HCT116 (cell line): ENCODE results near the gene CCDC134. TPM values are rescaled to one million over a fixed set of nuclear protein-coding genes. Genes with fewer than 3 reads are reported as not detected.

Experiments used
- ATAC-seq: fragments of 200-7000 bp; cut with Tn5 transposase; 2 replicates; pipeline ENCODE4 v1.9.1; 2020; ENCODE audit warnings: mild to moderate bottlenecking, moderate library complexity
- BruUV-seq: library from RNA; stranded (reverse); fragments of 400-500 nt; replicated peaks from 2 replicates; lab custom pipeline; 2021; lab: Mats Ljungman, UMichigan
- CTCF ChIA-PET: fragments of 300-600 bp; sonication (Branson Sonifier 250); formaldehyde crosslinking; loops from one replicate; lab custom pipeline; 2021; ENCODE audit warnings: antibody characterized with exemption; lab: Charles Lee
- POLR2A ChIA-PET: fragments of 300-600, 350-600 bp; sonication (Branson Sonifier 250); formaldehyde crosslinking; loops from one replicate; lab custom pipeline; 2021; ENCODE audit warnings: antibody characterized with exemption; lab: Charles Lee
- RAD21 ChIA-PET, 2 experiments: fragments of 300-600 bp; sonication (Branson Sonifier 250); formaldehyde crosslinking; loops; one replicate each; lab custom pipeline; 2023; ENCODE audit warnings: low total read pairs in 2 of 2; ENCODE audit not compliant: uncharacterized antibody in 2 of 2, unreplicated experiment in 2 of 2, low non-redundant PET in 1 of 2; lab: Charles Lee
- DNase-seq: peaks from one replicate; pipeline ENCODE4 v3.0.0-alpha.2; 2010; ENCODE audit warnings: low read depth, low spot score
- H2AFZ ChIP-seq: fragments of 200-600 bp; shearing (Covaris generic), sonication (generic); 2 replicates; pipeline ENCODE4 v1.6.1; 2017; ENCODE audit warnings: low read depth, mixed run types, mixed read lengths, antibody characterized with exemption, low read length; ENCODE audit not compliant: poor library complexity, severe bottlenecking
- H3K27ac ChIP-seq: 2 replicates; pipeline ENCODE4 v1.5.1; 2012; ENCODE audit warnings: low read depth, low read length
- H3K27me3 ChIP-seq: fragments of 200-600 bp; sonication (generic); 2 replicates; pipeline ENCODE4 v1.6.1; 2016; ENCODE audit warnings: mixed run types, low read length, mixed read lengths; ENCODE audit not compliant: insufficient read depth
- H3K36me3 ChIP-seq, 2 experiments: fragments of 200-500 bp in 1 of 2; fragments of 200-600 bp in 1 of 2; sonication (Bioruptor generic) in 1 of 2; sonication (generic) in 1 of 2; 2 replicates each; pipeline versions ENCODE4 v1.5.1 to v1.6.1; 2014 to 2016; ENCODE audit warnings: low read length in 2 of 2, inconsistent platforms in 1 of 2, mixed read lengths in 1 of 2, mixed run types in 1 of 2; ENCODE audit not compliant: insufficient read depth in 2 of 2, control insufficient read depth in 1 of 2
- H3K4me1 ChIP-seq, 2 experiments: fragments of 200-600 bp in 1 of 2; sonication (generic) in 1 of 2; 2 replicates each; pipeline versions ENCODE4 v1.5.1 to v1.6.1; 2012 to 2017; ENCODE audit warnings: low read length in 2 of 2, inconsistent platforms in 1 of 2, mild to moderate bottlenecking in 1 of 2, mixed read lengths in 1 of 2, mixed run types in 1 of 2, moderate library complexity in 1 of 2; ENCODE audit not compliant: insufficient read depth in 2 of 2, control insufficient read depth in 1 of 2
- H3K4me2 ChIP-seq: fragments of 200-600 bp; sonication (generic); 2 replicates; pipeline ENCODE4 v1.6.1; 2017; ENCODE audit warnings: mixed run types, low read length, mixed read lengths
- H3K4me3 ChIP-seq, 2 experiments: fragments of 200-600 bp in 1 of 2; sonication (generic) in 1 of 2; replicated peaks in 1 of 2; 2 replicates each; pipeline ENCODE4 v1.5.1; 2011 to 2016; ENCODE audit warnings: low read length in 2 of 2, control low read depth in 1 of 2, low read depth in 1 of 2, mild to moderate bottlenecking in 1 of 2, mixed read lengths in 1 of 2, mixed run types in 1 of 2
- H3K79me2 ChIP-seq: fragments of 200-600 bp; sonication (generic); 2 replicates; pipeline ENCODE4 v1.6.1; 2017; ENCODE audit warnings: mild to moderate bottlenecking, mixed run types, low read length, moderate library complexity, mixed read lengths; ENCODE audit not compliant: insufficient read depth
- H3K9ac ChIP-seq: fragments of 200-600 bp; sonication (generic); 2 replicates; pipeline ENCODE4 v1.6.1; 2016; ENCODE audit warnings: low read length, mixed read lengths
- H3K9me2 ChIP-seq: fragments of 200-600 bp; sonication (generic), shearing (Covaris generic); 2 replicates; pipeline ENCODE4 v1.6.1; 2017; ENCODE audit warnings: mixed run types, mild to moderate bottlenecking, moderate library complexity; ENCODE audit not compliant: insufficient read depth
- H3K9me3 ChIP-seq, 2 experiments: fragments of 200-500 bp in 1 of 2; fragments of 200-600 bp in 1 of 2; sonication (Bioruptor generic) in 1 of 2; sonication (generic) in 1 of 2; 2 replicates each; pipeline ENCODE4 v1.6.1; 2014 to 2017; ENCODE audit warnings: low read length in 2 of 2, mixed read lengths in 2 of 2, inconsistent platforms in 1 of 2, low read depth in 1 of 2, mild to moderate bottlenecking in 1 of 2, mixed run types in 1 of 2, moderate library complexity in 1 of 2; ENCODE audit not compliant: control insufficient read depth in 1 of 2, insufficient read depth in 1 of 2
- H4K20me1 ChIP-seq: fragments of 200-600 bp; sonication (generic), shearing (Covaris generic); 2 replicates; pipeline ENCODE4 v1.6.1; 2017; ENCODE audit warnings: mixed run types, mild to moderate bottlenecking, moderate library complexity; ENCODE audit not compliant: insufficient read depth
- ATF3 ChIP-seq: IDR thresholded peaks from 2 replicates; pipeline ENCODE4 v1.6.1; 2012
- CBX3 ChIP-seq: IDR thresholded peaks from 2 replicates; pipeline ENCODE4 v1.6.1; 2012; ENCODE audit warnings: low read depth
- EGR1 ChIP-seq: IDR thresholded peaks from 2 replicates; pipeline ENCODE4 v1.6.1; 2012; ENCODE audit warnings: low read depth
- EZH2phosphoT487 ChIP-seq: fragments of 200-600 bp; IDR thresholded peaks from 2 replicates; pipeline ENCODE4 v1.6.1; 2018; ENCODE audit warnings: antibody characterized with exemption, borderline replicate concordance
- JUND ChIP-seq: IDR thresholded peaks from 2 replicates; pipeline ENCODE4 v1.6.1; 2012
- POLR2AphosphoS5 ChIP-seq: IDR thresholded peaks from 2 replicates; pipeline ENCODE4 v1.6.1; 2011; ENCODE audit warnings: mild to moderate bottlenecking, low read depth, low read length, moderate library complexity
- SIN3A ChIP-seq: IDR thresholded peaks from 2 replicates; pipeline ENCODE4 v1.6.1; 2012; ENCODE audit warnings: low read depth
- TCF7L2 ChIP-seq: IDR thresholded peaks from 2 replicates; pipeline ENCODE4 v1.7.0; 2011; ENCODE audit warnings: borderline replicate concordance, inconsistent platforms; ENCODE audit not compliant: insufficient read depth, insufficient read length; ENCODE audit errors: extremely low read depth
- YY1 ChIP-seq: IDR thresholded peaks from 2 replicates; pipeline ENCODE4 v1.6.1; 2011; ENCODE audit warnings: low read length, low read depth, moderate library complexity, mild to moderate bottlenecking; ENCODE audit not compliant: insufficient replicate concordance; ENCODE audit errors: extremely low read depth
- intact Hi-C: fragments of 100-400 bp; cut with micrococcal nuclease; formaldehyde crosslinking; loops from 2 replicates; pipeline ENCODE4 v1.10.0; 2022
- total RNA-seq: library from RNA; stranded (reverse); gene quantifications from one replicate; pipeline ENCODE4 v1.2.1, GENCODE V29; 2021; ENCODE audit not compliant: unreplicated experiment
- TF ChIP-seq, protein P1 (sequence below), 3 experiments: fragments of 200-600 bp in 1 of 3; sonication (generic) in 1 of 3; IDR thresholded peaks in 2 of 3; conservative IDR thresholded peaks in 1 of 3; 2 replicates each; pipeline ENCODE4 v1.5.1; 2012 to 2017; ENCODE audit warnings: low read depth in 2 of 3, low read length in 2 of 3, antibody characterized with exemption in 1 of 3, borderline replicate concordance in 1 of 3, control low read depth in 1 of 3, mild to moderate bottlenecking in 1 of 3, mixed read lengths in 1 of 3, mixed run types in 1 of 3, moderate library complexity in 1 of 3; ENCODE audit not compliant: insufficient read depth in 1 of 3

Gene CCDC134
- total RNA-seq, 1 experiment from 2014 or later: 15.8 TPM

DNA sequence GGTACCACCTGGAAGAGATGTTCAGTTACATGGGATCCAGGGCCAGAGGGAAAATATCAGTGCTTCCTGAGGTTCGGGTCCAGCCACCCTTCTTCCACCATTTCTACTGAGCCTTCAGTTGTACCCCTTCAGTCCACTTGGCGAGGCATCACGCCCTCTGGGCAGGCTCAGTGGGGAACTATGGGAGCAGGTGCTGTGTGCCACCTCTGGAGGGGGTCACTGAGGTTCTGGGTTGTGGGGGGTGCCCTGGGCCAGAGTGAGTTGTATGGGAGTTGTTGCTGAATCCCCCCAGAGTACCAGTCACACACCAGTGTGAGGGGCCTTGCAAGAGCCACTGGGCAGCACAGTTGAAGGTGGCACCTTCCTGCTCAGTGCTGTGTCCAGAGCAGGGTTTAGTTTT, 29.7 kb downstream of the CCDC134 start:
- Histone ChIP-seq H3K79me2 (peaks cover 17% of the 10 kb centered on the region), H2AFZ (no peak overlapping the region), H3K27me3 (no peaks in the 10 kb centered on the region), H3K27ac (no peak overlapping the region), H3K36me3 (no peaks in the 10 kb centered on the region), H3K4me3 (no peak overlapping the region), H3K9me2 (no peaks in the 10 kb centered on the region), H3K4me2 (no peak overlapping the region), H4K20me1 (no peaks in the 10 kb centered on the region), H3K9me3 (no peaks in the 10 kb centered on the region), H3K9ac (no peak overlapping the region), H3K4me1 (peaks cover 18 to 26% of the 10 kb centered on the region in 2 experiments)
- POLR2A ChIA-PET: no interaction called here
- intact Hi-C loops: no loop called here
- DNase-seq: no peak
- ATAC-seq: no peak
- CTCF ChIA-PET: interaction anchor here (1.2 to 1.5 kb wide), 2 partner anchors 27 to 133 kb away, joined by 3 to 6 read pairs; no protein-coding TSS in a partner anchor
- RAD21 ChIA-PET: interaction anchor here in 1 of 2 experiments (0.7 kb wide), 1 partner anchor 318 kb away, joined by 3 read pairs; no protein-coding TSS in a partner anchor
- BruUV-seq: no TSS peak
- no peak for TF ChIP-seq TCF7L2
- no peak for TF ChIP-seq EZH2phosphoT487
- TF ChIP-seq, protein P1, sequence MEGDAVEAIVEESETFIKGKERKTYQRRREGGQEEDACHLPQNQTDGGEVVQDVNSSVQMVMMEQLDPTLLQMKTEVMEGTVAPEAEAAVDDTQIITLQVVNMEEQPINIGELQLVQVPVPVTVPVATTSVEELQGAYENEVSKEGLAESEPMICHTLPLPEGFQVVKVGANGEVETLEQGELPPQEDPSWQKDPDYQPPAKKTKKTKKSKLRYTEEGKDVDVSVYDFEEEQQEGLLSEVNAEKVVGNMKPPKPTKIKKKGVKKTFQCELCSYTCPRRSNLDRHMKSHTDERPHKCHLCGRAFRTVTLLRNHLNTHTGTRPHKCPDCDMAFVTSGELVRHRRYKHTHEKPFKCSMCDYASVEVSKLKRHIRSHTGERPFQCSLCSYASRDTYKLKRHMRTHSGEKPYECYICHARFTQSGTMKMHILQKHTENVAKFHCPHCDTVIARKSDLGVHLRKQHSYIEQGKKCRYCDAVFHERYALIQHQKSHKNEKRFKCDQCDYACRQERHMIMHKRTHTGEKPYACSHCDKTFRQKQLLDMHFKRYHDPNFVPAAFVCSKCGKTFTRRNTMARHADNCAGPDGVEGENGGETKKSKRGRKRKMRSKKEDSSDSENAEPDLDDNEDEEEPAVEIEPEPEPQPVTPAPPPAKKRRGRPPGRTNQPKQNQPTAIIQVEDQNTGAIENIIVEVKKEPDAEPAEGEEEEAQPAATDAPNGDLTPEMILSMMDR (IDR thresholded peaks at IDR 0.05 in 2 of 3, conservative IDR thresholded peaks at IDR 0.05 in 1 of 3; ENCODE audit: borderline replicate concordance in 1 of 3, insufficient read depth in 1 of 3, low read depth in 2 of 3, low read length in 2 of 3): 0 out of 6 replicates have a peak, but pooled peaks of 1 of the 3 experiments have one; percentile 15
- no peak for TF ChIP-seq CBX3
- no peak for TF ChIP-seq JUND
- no peak for TF ChIP-seq ATF3

DNA sequence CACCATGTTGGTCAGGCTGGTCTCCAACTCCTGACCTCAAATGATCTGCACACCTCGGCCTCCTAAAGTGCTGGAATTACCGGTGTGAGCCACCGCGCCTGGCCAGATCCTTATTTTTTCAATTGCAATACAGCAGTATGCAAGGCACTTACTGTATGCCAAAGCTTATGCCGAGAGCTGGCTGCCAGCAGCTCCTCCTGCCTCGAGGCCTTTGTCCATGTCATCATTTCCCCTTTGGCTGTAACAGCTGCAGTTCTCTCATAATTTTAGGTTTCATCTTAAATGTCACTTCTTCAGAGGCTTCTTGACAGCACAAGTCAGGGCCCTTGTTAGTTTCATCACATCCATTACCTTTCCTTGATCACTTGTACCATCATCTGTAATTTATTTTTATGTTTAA, 30.9 kb downstream of the CCDC134 start:
- Histone ChIP-seq H3K9ac (no peak overlapping the region), H3K27me3 (no peaks in the 10 kb centered on the region), H3K27ac (peak overlapping the region; percentile 89; the same call in 1 of the 2 replicates), H3K36me3 (peaks cover 0 to 7% of the 10 kb centered on the region in 2 experiments; a peak in 1 of 4 replicates), H3K4me3 (no peak overlapping the region), H4K20me1 (no peaks in the 10 kb centered on the region), H3K79me2 (peaks cover 27% of the 10 kb centered on the region), H3K4me1 (peaks cover 18 to 30% of the 10 kb centered on the region in 2 experiments), H3K9me3 (no peaks in the 10 kb centered on the region), H3K4me2 (no peak overlapping the region), H3K9me2 (no peaks in the 10 kb centered on the region), H2AFZ (no peak overlapping the region)
- RAD21 ChIA-PET: no interaction called here
- ATAC-seq (no peak), DNase-seq (no peak)
- POLR2A ChIA-PET: no interaction called here
- CTCF ChIA-PET: no interaction called here
- TF ChIP-seq POLR2AphosphoS5: no peak
- TF ChIP-seq SIN3A: no peak
- TF ChIP-seq YY1: no peak
- TF ChIP-seq EGR1: no peak
- TF ChIP-seq EZH2phosphoT487: no peak
- intact Hi-C loops: no loop called here
- no TSS peak for BruUV-seq
